Spinal cord (tissue), 10 donors: ENCODE results near the gene TPR. TPM values are rescaled to one million over a fixed set of nuclear protein-coding genes. Genes with fewer than 3 reads are reported as not detected.
"Not testable (repeated sequence)": the region's sequence is repeated elsewhere in the genome, so short reads cannot be mapped to it uniquely, and the experiment has no call there.

Experiments
- DNase-seq, 6 donors: peaks; one replicate each; pipeline versions ENCODE4 v3.0.0 to v3.0.0-alpha.2; 2013 to 2015; ENCODE audit warnings: low spot score in 6 of 6, low read depth in 4 of 6
- H3K27ac ChIP-seq: one replicate; pipeline ENCODE4 v1.5.1; 2013; ENCODE audit warnings: low read depth, low read length, control low read depth
- H3K27me3 ChIP-seq: one replicate; pipeline ENCODE4 v1.6.1; 2013; ENCODE audit warnings: low read length; ENCODE audit not compliant: control insufficient read depth, insufficient read depth
- H3K36me3 ChIP-seq: one replicate; pipeline ENCODE4 v1.6.1; 2013; ENCODE audit warnings: low read length; ENCODE audit not compliant: control insufficient read depth, insufficient read depth
- H3K4me1 ChIP-seq: one replicate; pipeline ENCODE4 v1.6.1; 2013; ENCODE audit warnings: low read length; ENCODE audit not compliant: control insufficient read depth, insufficient read depth
- H3K4me3 ChIP-seq: one replicate; pipeline ENCODE4 v1.5.1; 2013; ENCODE audit warnings: low read depth, low read length, control low read depth
- H3K9me3 ChIP-seq: one replicate; pipeline ENCODE4 v1.6.1; 2013; ENCODE audit warnings: low read length; ENCODE audit not compliant: control insufficient read depth, insufficient read depth
- WGBS: methylation state at CpG from one replicate; pipeline ENCODE4 v1.1.5; 2013; ENCODE audit warnings: missing lambda C conversion rate; ENCODE audit not compliant: insufficient coverage; 5-methylcytosine and 5-hydroxymethylcytosine counted together
- polyA plus RNA-seq, 2 donors: library from polyadenylated mRNA; unstranded; fragments of 120-200 nt; gene quantifications; one replicate each; pipeline ENCODE4 v1.2.1, GENCODE V29; 2013; ENCODE audit not compliant: insufficient read length in 2 of 2
- total RNA-seq, 2 donors: library from RNA; depleted of rRNA in 1 of 2; stranded (reverse); fragments of 120-200 nt in 1 of 2; fragments of >200 nt in 1 of 2; gene quantifications; one replicate each; pipeline versions ENCODE4 v1.2.3 to v1.2.4, GENCODE V29; 2013 to 2014
- donor health status: healthy.

The TPR gene
- total and polyA plus RNA-seq, 4 donors, result 65.3 to 120 (median 81.4) TPM

GRCh38 chr1:186403632-186404031 is 28.6 kb upstream of the TPR start:
- Histone ChIP-seq H3K36me3 (peaks cover 14% of the 10 kb centered on the region), H3K27me3 (no peaks in the 10 kb centered on the region), H3K4me1 (no peaks in the 10 kb centered on the region), H3K9me3 (no peaks in the 10 kb centered on the region), H3K27ac (no peak overlapping the region), H3K4me3 (no peak overlapping the region)
- no peak for DNase-seq

- not testable (repeated sequence) for H3K4me3 ChIP-seq, H3K4me1 ChIP-seq, H3K27me3 ChIP-seq, DNase-seq, H3K9me3 ChIP-seq, H3K27ac ChIP-seq
- peaks cover 14% of the 10 kb centered on the region for H3K36me3 ChIP-seq
- WGBS, result 93% methylated on average over 2 of the region's 2 CpGs
Measured at GRCh38 chr1:186401446-186401845, 26.4 kb upstream of the TPR start.

- not testable (repeated sequence) for H3K4me3 ChIP-seq, H3K27ac ChIP-seq, DNase-seq, H3K4me1 ChIP-seq, H3K27me3 ChIP-seq, H3K9me3 ChIP-seq
- H3K36me3 ChIP-seq, result peaks cover 16% of the 10 kb centered on the region
- 100% methylated on average over 1 of the region's 6 CpGs for WGBS
Measured at GRCh38 chr1:186392711-186393110, 17.7 kb upstream of the TPR start.

- H3K27ac ChIP-seq, result no peak overlapping the region
- H3K4me1 ChIP-seq, result no peaks in the 10 kb centered on the region
- H3K27me3 ChIP-seq, result no peaks in the 10 kb centered on the region
- H3K36me3 ChIP-seq, result peaks cover 16% of the 10 kb centered on the region
- WGBS, result 100% methylated on average over 3 of the region's 4 CpGs
- no peak for DNase-seq
- H3K4me3 ChIP-seq, result no peak overlapping the region
- no peaks in the 10 kb centered on the region for H3K9me3 ChIP-seq
Measured at GRCh38 chr1:186391841-186392240, 16.8 kb upstream of the TPR start.

GRCh38 chr1:186390925-186391324 is 15.9 kb upstream of the TPR start:
- no peaks in the 10 kb centered on the region for H3K27me3 ChIP-seq
- WGBS, result no CpG with 5 or more reads among the region's 1 CpG
- H3K9me3 ChIP-seq, result no peaks in the 10 kb centered on the region
- H3K4me1 ChIP-seq, result no peaks in the 10 kb centered on the region
- H3K27ac ChIP-seq, result no peak overlapping the region
- H3K36me3 ChIP-seq, result peaks cover 12% of the 10 kb centered on the region
- H3K4me3 ChIP-seq, result no peak overlapping the region
- no peak for DNase-seq

GRCh38 chr1:186386725-186387383 is 11.8 kb upstream of the TPR start:
- Histone ChIP-seq H3K9me3 (no peaks in the 10 kb centered on the region), H3K27me3 (no peaks in the 10 kb centered on the region), H3K36me3 (peaks cover 10% of the 10 kb centered on the region), H3K4me1 (no peaks in the 10 kb centered on the region), H3K4me3 (no peak overlapping the region), H3K27ac (no peak overlapping the region)
- DNase-seq, result no peak
- WGBS, result no CpG with 5 or more reads among the region's 3 CpGs

- peak overlapping the region; percentile 100 for H3K27ac ChIP-seq
- peaks cover 3% of the 10 kb centered on the region for H3K4me1 ChIP-seq
- H3K4me3 ChIP-seq, result peak overlapping the region; percentile 91
- no peak for DNase-seq
- H3K9me3 ChIP-seq, result no peaks in the 10 kb centered on the region
- H3K36me3 ChIP-seq, result peaks cover 4% of the 10 kb centered on the region
- WGBS, result 0% methylated on average over 9 of the region's 12 CpGs
- H3K27me3 ChIP-seq, result no peaks in the 10 kb centered on the region
Measured at GRCh38 chr1:186375929-186376319, 871 bp upstream of the TPR start.

GRCh38 chr1:186374303-186375151 is 526 bp downstream of the TPR start:
- H3K27me3 ChIP-seq, result no peaks in the 10 kb centered on the region
- peaks cover 3% of the 10 kb centered on the region for H3K4me1 ChIP-seq
- DNase-seq, result peak in 2 of 6 donors; percentile 7 to 49
- H3K9me3 ChIP-seq, result no peaks in the 10 kb centered on the region
- H3K27ac ChIP-seq, result peak overlapping the region; percentile 100
- peak overlapping the region; percentile 91 for H3K4me3 ChIP-seq
- H3K36me3 ChIP-seq, result peaks cover 4% of the 10 kb centered on the region
- 0% methylated on average over 26 of the region's 37 CpGs for WGBS

GRCh38 chr1:186347837-186348691 is 27.0 kb downstream of the TPR start:
- not testable (repeated sequence) for H3K9me3 ChIP-seq, H3K36me3 ChIP-seq
- 100% methylated on average over 2 of the region's 8 CpGs for WGBS

More at GRCh38 chr1:186347837-186348691, 27.0 kb downstream of the TPR start:
- not testable (repeated sequence) for H3K4me1 ChIP-seq, H3K27me3 ChIP-seq, H3K4me3 ChIP-seq, DNase-seq, H3K27ac ChIP-seq
